GM15510 (cell line): ENCODE measurements around the gene ACLY.
A peak's percentile ranks its signal among the peaks of the same experiment; 100 is the strongest.

Experiments
- POLR2A ChIP-seq: IDR thresholded peaks from 3 replicates; pipeline ENCODE4 v1.6.1; 2011; ENCODE audit warnings: borderline replicate concordance; ENCODE audit not compliant: insufficient read length; ENCODE audit errors: extremely low read depth

Gene ACLY

DNA sequence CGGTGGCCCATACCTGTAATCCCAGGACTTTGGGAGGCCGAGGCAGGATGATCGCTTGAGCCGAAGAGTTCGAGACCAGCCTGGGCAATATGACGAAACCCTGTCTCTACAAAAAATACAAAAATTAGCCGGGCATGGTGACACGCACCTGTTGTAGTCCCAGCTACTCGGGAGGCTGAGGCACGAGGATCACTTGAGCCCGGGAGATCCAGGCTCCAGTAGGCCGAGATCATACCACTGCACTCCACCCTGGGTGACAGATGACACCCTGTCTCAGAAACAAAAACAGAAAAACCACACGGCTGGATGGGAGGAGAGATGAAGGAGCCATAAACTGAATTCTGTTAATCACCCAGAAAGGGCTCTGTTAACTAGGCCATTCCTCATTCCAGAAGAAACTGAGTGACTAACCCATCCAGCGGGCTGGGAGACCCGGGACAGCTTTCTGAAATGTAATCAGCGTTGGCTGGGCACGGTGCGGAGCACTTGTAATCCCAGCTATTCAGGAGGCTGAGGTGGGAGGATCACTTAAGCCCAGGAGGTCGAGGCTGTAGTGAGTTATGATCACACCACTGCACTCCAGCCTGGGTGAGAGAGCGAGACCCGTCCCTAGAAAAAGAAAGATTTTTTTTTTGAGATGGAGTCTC lies 82.1 kb downstream of the ACLY start:
- TF ChIP-seq POLR2A, result no peak

- peak; percentile 58 for TF ChIP-seq POLR2A
Observed at GRCh38 chr17:41835800-41836549, 82.8 kb downstream of the ACLY start, which contains the start of gene NT5C3B. Gene NT5C3B (minus strand): TSS chr17:41836232. CDS start chr17:41836193, 39 bp downstream.

- no peak for TF ChIP-seq POLR2A
Observed at GRCh38 chr17:41835214-41835799, 83.4 kb downstream of the ACLY start.

- no peak for TF ChIP-seq POLR2A
Observed at GRCh38 chr17:41825175-41825845, 93.4 kb downstream of the ACLY start.

DNA sequence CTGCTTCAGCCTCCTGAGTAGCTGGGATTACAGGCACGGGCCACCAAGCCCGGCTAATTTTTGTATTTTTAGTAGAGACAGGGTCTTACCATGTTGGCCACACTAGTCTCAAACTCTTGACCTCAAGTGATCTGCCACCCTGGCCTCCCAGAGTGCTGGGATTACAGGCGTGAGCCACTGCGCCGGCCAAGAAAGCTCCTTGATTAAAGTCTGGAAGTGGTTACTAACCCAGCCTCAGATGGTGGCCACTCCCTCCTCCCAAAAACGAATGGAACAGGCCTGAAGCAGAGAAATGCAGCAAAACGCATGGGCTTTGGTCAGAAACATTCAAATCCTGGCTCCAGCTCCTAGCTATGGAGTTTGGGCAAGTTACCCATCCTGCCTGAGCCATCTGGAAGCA lies 94.7 kb downstream of the ACLY start:
- no peak for TF ChIP-seq POLR2A

DNA sequence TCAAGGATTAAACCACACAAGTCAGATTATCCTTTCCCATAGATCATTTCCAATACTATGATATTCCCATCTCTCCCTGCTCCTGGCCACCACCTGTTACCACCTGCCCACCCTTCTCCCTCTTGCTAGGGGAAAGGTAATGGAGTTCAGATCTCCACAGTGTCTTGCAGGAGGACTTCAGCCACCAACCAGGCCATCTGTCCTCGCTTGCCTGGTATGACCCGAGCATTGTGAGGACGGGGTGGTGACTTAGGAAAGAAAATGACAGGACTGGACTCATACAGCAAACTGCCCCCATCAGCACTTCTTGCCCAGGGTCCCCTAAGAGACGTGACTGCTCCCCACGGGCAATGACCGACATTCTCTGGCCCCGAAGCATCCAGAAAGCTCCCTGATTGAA lies 95.2 kb downstream of the ACLY start:
- no peak for TF ChIP-seq POLR2A

- TF ChIP-seq POLR2A, result no peak
Observed at GRCh38 chr17:41823141-41823524, 95.6 kb downstream of the ACLY start.

GRCh38 chr17:41822216-41823140 lies 96.3 kb downstream of the ACLY start:
- no peak for TF ChIP-seq POLR2A

GRCh38 chr17:41821776-41822175 lies 97.0 kb downstream of the ACLY start:
- no peak for TF ChIP-seq POLR2A

DNA sequence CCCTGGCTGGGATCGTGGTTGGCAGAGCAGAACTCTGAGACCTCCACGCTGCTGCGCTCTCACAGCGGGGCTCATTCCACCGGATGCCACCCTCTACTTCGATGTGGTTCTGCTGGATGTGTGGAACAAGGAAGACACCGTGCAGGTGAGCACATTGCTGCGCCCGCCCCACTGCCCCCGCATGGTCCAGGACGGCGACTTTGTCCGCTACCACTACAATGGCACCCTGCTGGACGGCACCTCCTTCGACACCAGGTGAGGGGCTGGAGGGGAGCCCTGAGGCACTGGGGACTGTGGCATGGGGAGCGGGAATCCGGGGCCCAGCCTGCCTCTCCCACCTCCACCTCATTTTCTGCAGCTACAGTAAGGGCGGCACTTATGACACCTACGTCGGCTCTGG lies 100.7 kb downstream of the ACLY start:
- no peak for TF ChIP-seq POLR2A
